Endothelial cell of umbilical vein (primary cell): ENCODE measurements around the gene CKAP5. TPM values are rescaled to one million over a fixed set of nuclear protein-coding genes. Genes with fewer than 3 reads are reported as not detected.

Experiments used
- BruUV-seq: library from RNA; stranded (reverse); fragments of 400-500 nt; replicated peaks from 2 replicates; lab custom pipeline; 2021; lab: Mats Ljungman, UMichigan
- CTCF ChIA-PET: fragments of 300-600, 350-600 bp; sonication (Branson Sonifier 250); formaldehyde crosslinking; loops from one replicate; lab custom pipeline; 2021; ENCODE audit warnings: antibody characterized with exemption, inconsistent platforms; lab: Charles Lee
- POLR2A ChIA-PET: fragments of 300-600, 350-600 bp; sonication (Branson Sonifier 250); formaldehyde crosslinking; loops from one replicate; lab custom pipeline; 2021; ENCODE audit warnings: antibody characterized with exemption, inconsistent platforms; lab: Charles Lee
- DNase-seq: peaks from one replicate; pipeline ENCODE4 v3.0.0-alpha.2; 2011; ENCODE audit warnings: low read depth, low spot score
- FAIRE-seq: peaks from 2 replicates; lab custom pipeline; 2011; peaks lifted over from hg19 to GRCh38; lab: Jason Lieb, UNC
- H2AFZ ChIP-seq: 2 replicates; pipeline ENCODE4 v1.6.0; 2012; ENCODE audit warnings: low read depth, low read length, control low read depth, inconsistent platforms
- H3K27ac ChIP-seq: 2 replicates; pipeline ENCODE4 v1.5.1; 2011; ENCODE audit warnings: low read depth, mild to moderate bottlenecking, control low read depth, low read length, moderate library complexity; ENCODE audit not compliant: insufficient read depth
- H3K27me3 ChIP-seq, 2 experiments: 2 replicates each; pipeline versions ENCODE4 v1.6.0 to v1.6.1; 2011; ENCODE audit warnings: low read length in 2 of 2, mixed read lengths in 1 of 2; ENCODE audit not compliant: control insufficient read depth in 2 of 2, insufficient read depth in 2 of 2
- H3K36me3 ChIP-seq, 2 experiments: 2 replicates in 1 of 2; 3 replicates in 1 of 2; pipeline ENCODE4 v1.5.1; 2011; ENCODE audit warnings: low read length in 2 of 2, mild to moderate bottlenecking in 1 of 2, moderate library complexity in 1 of 2; ENCODE audit not compliant: control insufficient read depth in 2 of 2, insufficient read depth in 2 of 2; ENCODE audit errors: extremely low read depth in 1 of 2
- H3K4me1 ChIP-seq: 3 replicates; pipeline ENCODE4 v1.5.1; 2011; ENCODE audit warnings: mild to moderate bottlenecking, low read length; ENCODE audit not compliant: control insufficient read depth, insufficient read depth; ENCODE audit errors: extremely low read depth
- H3K4me2 ChIP-seq: 2 replicates; pipeline ENCODE4 v1.6.1; 2011; ENCODE audit warnings: low read length, control low read depth, mixed read lengths; ENCODE audit not compliant: insufficient read depth
- H3K4me3 ChIP-seq, 3 experiments: fragments of 200-600 bp in 1 of 3; sonication (generic), shearing (Covaris generic) in 1 of 3; replicated peaks in 1 of 3; 2 replicates each; pipeline ENCODE4 v1.5.1; 2011 to 2016; ENCODE audit warnings: control low read depth in 3 of 3, low read length in 3 of 3, mild to moderate bottlenecking in 2 of 3, inconsistent platforms in 1 of 3, low read depth in 1 of 3, moderate library complexity in 1 of 3; ENCODE audit not compliant: insufficient read depth in 1 of 3
- H3K79me2 ChIP-seq: 2 replicates; pipeline ENCODE4 v1.6.0; 2012; ENCODE audit warnings: low read length, inconsistent platforms; ENCODE audit not compliant: control insufficient read depth, insufficient read depth
- H3K9ac ChIP-seq: replicated peaks from 2 replicates; pipeline ENCODE3; 2011; ENCODE audit warnings: low read length, control low read depth; ENCODE audit not compliant: insufficient read depth; ENCODE audit errors: extremely low read depth
- H3K9me1 ChIP-seq: replicated peaks from 3 replicates; pipeline ENCODE4 v1.6.0; 2011; ENCODE audit warnings: mild to moderate bottlenecking, low read length; ENCODE audit not compliant: control insufficient read depth, insufficient read depth; ENCODE audit errors: extremely low read depth
- H3K9me3 ChIP-seq: replicated peaks from 2 replicates; pipeline ENCODE4 v1.5.1; 2012; ENCODE audit warnings: low read length, inconsistent platforms; ENCODE audit not compliant: control insufficient read depth, insufficient read depth
- H4K20me1 ChIP-seq: replicated peaks from 2 replicates; pipeline ENCODE3; 2011; ENCODE audit warnings: mild to moderate bottlenecking, low read length; ENCODE audit not compliant: control insufficient read depth, insufficient read depth; ENCODE audit errors: extremely low read depth
- EZH2 ChIP-seq: IDR thresholded peaks from 2 replicates; pipeline ENCODE4 v1.6.1; 2012; ENCODE audit warnings: borderline replicate concordance, low read depth, mild to moderate bottlenecking, moderate library complexity, low read length, inconsistent platforms; ENCODE audit not compliant: severe bottlenecking
- FOS ChIP-seq: IDR thresholded peaks from 2 replicates; pipeline ENCODE4 v1.6.1; 2011; ENCODE audit warnings: mild to moderate bottlenecking, low read length, moderate library complexity, borderline replicate concordance; ENCODE audit not compliant: insufficient read depth
- GATA2 ChIP-seq: IDR thresholded peaks from 2 replicates; pipeline ENCODE4 v1.7.0; 2011; ENCODE audit warnings: low read depth, mild to moderate bottlenecking, moderate library complexity, mixed read lengths, low read length; ENCODE audit not compliant: insufficient read length, insufficient read depth
- JUN ChIP-seq: IDR thresholded peaks from 2 replicates; pipeline ENCODE4 v1.6.1; 2011; ENCODE audit warnings: borderline replicate concordance, low read depth; ENCODE audit not compliant: insufficient read length, insufficient read depth
- MAX ChIP-seq: IDR thresholded peaks from 2 replicates; pipeline ENCODE4 v1.6.1; 2011; ENCODE audit not compliant: insufficient read depth, insufficient read length
- MYC ChIP-seq: IDR thresholded peaks from one replicate; pipeline ENCODE4 v1.6.1; 2011; ENCODE audit warnings: mild to moderate bottlenecking, low read depth, low read length
- POLR2A ChIP-seq: IDR thresholded peaks from 2 replicates; pipeline ENCODE4 v1.6.1; 2012; ENCODE audit warnings: low read depth, mild to moderate bottlenecking, control low read depth, low read length
- POLR2AphosphoS5 ChIP-seq: IDR thresholded peaks from 2 replicates; pipeline ENCODE4 v1.6.1; 2012; ENCODE audit warnings: low read depth, mild to moderate bottlenecking, control low read depth, low read length, moderate library complexity; ENCODE audit not compliant: insufficient read depth
- dilution Hi-C: fragments of 300-500 bp; cut with MboI; formaldehyde crosslinking; loops from one replicate; pipeline ENCODE4 v1.15.0; 2019; ENCODE audit warnings: low sequenced_read_pairs; ENCODE audit not compliant: extremely low pct_ligation_motif_present
- intact Hi-C: fragments of 100-400 bp; cut with micrococcal nuclease; formaldehyde crosslinking; loops from one replicate; pipeline ENCODE4 v1.10.0; 2022
- polyA plus RNA-seq, 4 experiments: library from polyadenylated mRNA; depleted of rRNA in 3 of 4; stranded (reverse) in 3 of 4; unstranded in 1 of 4; fragments of >200 nt; gene quantifications; 2 replicates each; pipeline versions ENCODE4 v1.2.1 to v1.2.3, GENCODE V29; 2011 to 2012; ENCODE audit warnings: missing spikeins in 1 of 4
- total RNA-seq: library from RNA; stranded (reverse); gene quantifications from 2 replicates; pipeline ENCODE4 v1.2.3, GENCODE V29; 2021
- TF ChIP-seq, protein P1 (sequence below), 2 donors: IDR thresholded peaks; 1 replicate in 1 of 2; 2 replicates in 1 of 2; pipeline ENCODE4 v1.5.1; 2011; ENCODE audit warnings: low read length in 2 of 2, mild to moderate bottlenecking in 2 of 2, moderate library complexity in 2 of 2, control low read depth in 1 of 2, inconsistent platforms in 1 of 2, low read depth in 1 of 2; ENCODE audit not compliant: insufficient read depth in 1 of 2; ENCODE audit errors: extremely low read depth in 1 of 2

The CKAP5 gene
- total and polyA plus RNA-seq, 2 donors (not counting 3 experiments of a cell fraction or from before 2014, with no cell fraction given) = 47.4 to 138 TPM

- TF ChIP-seq EZH2 (no peak), FOS (no peak), JUN (no peak), POLR2AphosphoS5 (no peak), GATA2 (no peak), MYC (no peak), MAX (no peak), POLR2A (no peak)
- TF ChIP-seq, protein P1, sequence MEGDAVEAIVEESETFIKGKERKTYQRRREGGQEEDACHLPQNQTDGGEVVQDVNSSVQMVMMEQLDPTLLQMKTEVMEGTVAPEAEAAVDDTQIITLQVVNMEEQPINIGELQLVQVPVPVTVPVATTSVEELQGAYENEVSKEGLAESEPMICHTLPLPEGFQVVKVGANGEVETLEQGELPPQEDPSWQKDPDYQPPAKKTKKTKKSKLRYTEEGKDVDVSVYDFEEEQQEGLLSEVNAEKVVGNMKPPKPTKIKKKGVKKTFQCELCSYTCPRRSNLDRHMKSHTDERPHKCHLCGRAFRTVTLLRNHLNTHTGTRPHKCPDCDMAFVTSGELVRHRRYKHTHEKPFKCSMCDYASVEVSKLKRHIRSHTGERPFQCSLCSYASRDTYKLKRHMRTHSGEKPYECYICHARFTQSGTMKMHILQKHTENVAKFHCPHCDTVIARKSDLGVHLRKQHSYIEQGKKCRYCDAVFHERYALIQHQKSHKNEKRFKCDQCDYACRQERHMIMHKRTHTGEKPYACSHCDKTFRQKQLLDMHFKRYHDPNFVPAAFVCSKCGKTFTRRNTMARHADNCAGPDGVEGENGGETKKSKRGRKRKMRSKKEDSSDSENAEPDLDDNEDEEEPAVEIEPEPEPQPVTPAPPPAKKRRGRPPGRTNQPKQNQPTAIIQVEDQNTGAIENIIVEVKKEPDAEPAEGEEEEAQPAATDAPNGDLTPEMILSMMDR (IDR thresholded peaks at IDR 0.05; ENCODE audit: extremely low read depth in 1 of 2, insufficient read depth in 1 of 2, low read depth in 1 of 2, low read length in 2 of 2) = no peak
- no peaks in the 10 kb centered on the region for H3K4me1 ChIP-seq
- no peaks in the 10 kb centered on the region for H3K9me1 ChIP-seq
- BruUV-seq = no TSS peak
- no peak overlapping the region for H3K4me3 ChIP-seq
- ChIA-PET CTCF (interaction anchor here (0.7 to 7.4 kb wide), 3 partner anchors 21 to 269 kb away, joined by 3 to 120 read pairs (median 5); no protein-coding TSS in a partner anchor), POLR2A (interaction anchor here (0.6 kb wide), 1 partner anchor 16 kb away, joined by 5 read pairs; no protein-coding TSS in a partner anchor)
- H3K36me3 ChIP-seq = no peaks in the 10 kb centered on the region
- no peak overlapping the region for H3K4me2 ChIP-seq
- no peaks in the 10 kb centered on the region for H3K27me3 ChIP-seq
- intact Hi-C loops (no loop called here), dilution Hi-C loops (no loop called here)
- no peak for DNase-seq
- no peak overlapping the region for H3K9ac ChIP-seq
- FAIRE-seq = no peak
- H3K9me3 ChIP-seq = no peaks in the 10 kb centered on the region
- H3K79me2 ChIP-seq = no peaks in the 10 kb centered on the region
- H4K20me1 ChIP-seq = no peaks in the 10 kb centered on the region
- no peak overlapping the region for H3K27ac ChIP-seq
- no peak overlapping the region for H2AFZ ChIP-seq
These were observed 46.0 kb upstream of the CKAP5 start for GRCh38 chr11:46892109-46892508.
